ENCODE data around the gene TANK. TPM values are rescaled to one million over a fixed set of nuclear protein-coding genes. Genes with fewer than 3 reads are reported as not detected.

Gene TANK
- total and polyA plus RNA-seq, 2 of the 8 experiments (the other 6 are each of a cell fraction or from before 2014, with no cell fraction given) = 7.0 to 26.1 TPM

DNA sequence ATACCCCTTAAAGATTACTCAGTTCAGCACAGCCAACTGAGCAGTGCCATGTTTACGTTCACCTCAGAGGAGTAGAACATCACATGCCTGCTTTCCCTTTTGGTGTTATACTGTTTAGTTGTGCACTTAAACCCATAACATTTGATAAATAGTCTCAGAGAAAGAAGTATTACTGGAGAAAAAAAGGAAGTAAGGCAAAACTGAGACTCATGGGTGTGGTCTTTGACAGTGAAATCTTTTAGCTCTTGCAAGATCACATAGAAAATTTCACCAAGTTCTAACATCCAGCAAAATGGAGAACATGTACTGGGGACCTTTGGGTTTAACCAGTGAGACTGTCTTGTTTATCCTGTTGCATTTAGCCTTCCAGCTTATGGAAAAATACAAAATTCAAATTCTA is 5.6 kb downstream of the TANK start:
- FAIRE-seq = no peak
- Histone ChIP-seq H2AFZ (ENCODE audit: low read length) (no peak overlapping the region), H2BK120ac (replicated peaks; ENCODE audit: low read depth, low read length) (no peak overlapping the region), H3K4ac (replicated peaks; ENCODE audit: insufficient read length, low read depth, low read length) (no peak overlapping the region), H3K4me2 (ENCODE audit: insufficient read depth in 1 of 2, low read depth in 2 of 2, low read length in 2 of 2) (no peak overlapping the region), H2BK12ac (ENCODE audit: low read depth, low read length) (no peak overlapping the region), H3K56ac (replicated peaks; ENCODE audit: insufficient read length, low read depth, low read length) (no peak overlapping the region), H3K23ac (ENCODE audit: insufficient read length) (no peak overlapping the region), H2BK15ac (ENCODE audit: low read length) (no peak overlapping the region), H4K5ac (ENCODE audit: insufficient read length, low read depth, low read length) (no peak overlapping the region), H2BK20ac (ENCODE audit: low read length) (no peak overlapping the region), H2AK5ac (ENCODE audit: low read depth, low read length) (no peak overlapping the region), H4K8ac (ENCODE audit: extremely low read depth, insufficient read depth, low read length) (no peak overlapping the region), H2BK5ac (ENCODE audit: low read depth, low read length) (no peak overlapping the region), H3K4me3 (ENCODE audit: extremely low read depth in 1 of 4, insufficient read depth in 2 of 4, low read depth in 3 of 4, low read length in 4 of 4) (no peak overlapping the region), H4K20me1 (replicated peaks in 1 of 2; ENCODE audit: control insufficient read depth in 1 of 2, insufficient read depth in 2 of 2, low read length in 2 of 2) (no peaks in the 10 kb centered on the region), H4K91ac (replicated peaks; ENCODE audit: insufficient read length, low read length) (no peak overlapping the region), H3K36me3 (ENCODE audit: control insufficient read depth in 2 of 4, insufficient read depth in 4 of 4, low read length in 3 of 4) (peaks cover 0 to 3% (median 1%) of the 10 kb centered on the region in 4 experiments; a peak in 4 of 8 replicates), H3K27me3 (replicated peaks in 1 of 4; ENCODE audit: control insufficient read depth in 3 of 4, extremely low read depth in 1 of 4, insufficient read depth in 3 of 4, low read length in 3 of 4) (no peaks in the 10 kb centered on the region), H3K23me2 (ENCODE audit: low read depth, low read length) (peaks cover 6% of the 10 kb centered on the region; the same call in 1 of the 2 replicates), H3K27ac (ENCODE audit: low read depth, low read length) (no peak overlapping the region), H3K18ac (ENCODE audit: extremely low read depth, low read length) (no peak overlapping the region), H3K4me1 (replicated peaks in 1 of 4; ENCODE audit: control insufficient read depth in 3 of 4, insufficient read depth in 4 of 4, low read length in 3 of 4) (peaks cover 0 to 2% (median 0%) of the 10 kb centered on the region in 4 experiments; a peak in 1 of 7 replicates), H3K79me1 (ENCODE audit: low read depth, low read length) (no peaks in the 10 kb centered on the region; the same call in 1 of the 2 replicates), H3K9ac (replicated peaks in 1 of 4; ENCODE audit: extremely low read depth in 1 of 4, low read depth in 3 of 4, low read length in 3 of 4) (no peak overlapping the region), H3K9me3 (ENCODE audit: insufficient read depth in 2 of 2, low read depth in 1 of 2, low read length in 1 of 2) (no peaks in the 10 kb centered on the region), H3K79me2 (ENCODE audit: control insufficient read depth in 1 of 2, insufficient read depth in 2 of 2, low read length in 2 of 2) (peaks cover 0 to 20% of the 10 kb centered on the region in 2 experiments; a peak in 2 of 4 replicates), H3K14ac (ENCODE audit: insufficient read length) (no peak overlapping the region)
- 94% methylated on average over 1 of the region's 1 CpG; no CpG with 5 or more reads in 1 of the 2 experiments for WGBS, 2 experiments (ENCODE audit: extremely low coverage in 1 of 2, insufficient coverage in 1 of 2, insufficient read length in 1 of 2, insufficient replicate concordance in 2 of 2, low coverage in 1 of 2, low lambda C conversion rate in 2 of 2, missing lambda C conversion rate in 1 of 2)
- ChIA-PET POLR2A (ENCODE audit: partially characterized antibody) (no interaction called here), CTCF (ENCODE audit: partially characterized antibody) (no interaction called here)
- DNase-seq (ENCODE audit: low read depth in 1 of 2, low spot score in 2 of 2) = no peak

Data from H1 (cell line).